Measurements from ENCODE around the gene SEPTIN8. TPM values are rescaled to one million over a fixed set of nuclear protein-coding genes. Genes with fewer than 3 reads are reported as not detected.
A peak's percentile ranks its signal among the peaks of the same experiment; 100 is the strongest.

Gene SEPTIN8
- total and polyA plus RNA-seq, 2 donors (not counting 3 experiments of a cell fraction or from before 2014, with no cell fraction given), result 56.6 to 82.1 TPM

GRCh38 chr5:132776938-132777208, 166 bp downstream of the SEPTIN8 start:
- ChIA-PET POLR2A (no interaction called here), CTCF (interaction anchor here (0.7 to 3.0 kb wide), 5 partner anchors 10 to 43 kb away, joined by 3 to 19 read pairs (median 5); partner anchors contain the start of gene CCNI2)
- Histone ChIP-seq H3K9me1 (replicated peaks; ENCODE audit: control insufficient read depth, extremely low read depth, insufficient read depth, low read length) (no peaks in the 10 kb centered on the region), H3K4me2 (ENCODE audit: insufficient read depth, low read length) (peak overlapping the region; percentile 72), H3K4me3 (replicated peaks in 1 of 3; ENCODE audit: insufficient read depth in 1 of 3, low read depth in 1 of 3, low read length in 3 of 3) (peak overlapping the region; percentile 39 to 75 (median 62)), H4K20me1 (replicated peaks; ENCODE audit: control insufficient read depth, extremely low read depth, insufficient read depth, low read length) (no peaks in the 10 kb centered on the region), H3K27me3 (ENCODE audit: control insufficient read depth in 2 of 2, insufficient read depth in 2 of 2, low read length in 2 of 2) (no peaks in the 10 kb centered on the region), H3K9ac (replicated peaks; ENCODE audit: extremely low read depth, insufficient read depth, low read length) (peak overlapping the region; percentile 60), H2AFZ (ENCODE audit: low read depth, low read length) (peak overlapping the region; percentile 3), H3K9me3 (replicated peaks; ENCODE audit: control insufficient read depth, insufficient read depth, low read length) (no peaks in the 10 kb centered on the region), H3K36me3 (ENCODE audit: control insufficient read depth in 2 of 2, extremely low read depth in 1 of 2, insufficient read depth in 2 of 2, low read length in 2 of 2) (no peaks in the 10 kb centered on the region), H3K4me1 (ENCODE audit: control insufficient read depth, extremely low read depth, insufficient read depth, low read length) (peaks cover 22% of the 10 kb centered on the region), H3K27ac (ENCODE audit: insufficient read depth, low read depth, low read length) (no peak overlapping the region), H3K79me2 (ENCODE audit: control insufficient read depth, insufficient read depth, low read length) (peaks cover 36% of the 10 kb centered on the region)
- DNase-seq (ENCODE audit: low read depth, low spot score) (no peak), FAIRE-seq (no peak)
- no TSS peak for BruUV-seq (replicated peaks)
- dilution Hi-C loops (cut with MboI; ENCODE audit: extremely low pct_ligation_motif_present, low sequenced_read_pairs), result no loop called here
- TF ChIP-seq FOS (IDR thresholded peaks at IDR 0.05; ENCODE audit: borderline replicate concordance, insufficient read depth, low read length) (no peak), POLR2A (IDR thresholded peaks at IDR 0.05; ENCODE audit: low read depth, low read length) (no peak), EZH2 (IDR thresholded peaks at IDR 0.05; ENCODE audit: borderline replicate concordance, low read depth, low read length, severe bottlenecking) (no peak), CTCF (IDR thresholded peaks at IDR 0.05; ENCODE audit: extremely low read depth in 1 of 2, insufficient read depth in 1 of 2, low read depth in 1 of 2, low read length in 2 of 2) (no peak), JUN (IDR thresholded peaks at IDR 0.05; ENCODE audit: borderline replicate concordance, insufficient read depth, insufficient read length, low read depth) (no peak), GATA2 (IDR thresholded peaks at IDR 0.05; ENCODE audit: insufficient read depth, insufficient read length, low read depth, low read length) (no peak)
- intact Hi-C loops (cut with micrococcal nuclease), result loop anchor here (2.0 kb wide), 1 partner anchor 44 kb away; no protein-coding TSS in a partner anchor

All from endothelial cell of umbilical vein (primary cell).